ENCODE results near the gene EXOC3L4. TPM values are rescaled to one million over a fixed set of nuclear protein-coding genes. Genes with fewer than 3 reads are reported as not detected.

Gene EXOC3L4
- polyA plus RNA-seq, 1 donor (not counting 4 experiments of a cell fraction or from before 2014, with no cell fraction given), result not detected

GRCh38 chr14:103058164-103059055, 36.1 kb upstream of the EXOC3L4 start:
- Histone ChIP-seq H2AFZ (ENCODE audit: control insufficient read depth, low read length) (peak overlapping the region; percentile 91), H3K4me1 (ENCODE audit: control insufficient read depth, extremely low read depth, insufficient read depth, low read length) (peaks cover 15% of the 10 kb centered on the region), H3K27ac (ENCODE audit: control insufficient read depth, insufficient read depth, low read length) (peak overlapping the region; percentile 74), H4K20me1 (ENCODE audit: control insufficient read depth, extremely low read depth, insufficient read depth, low read length) (no peaks in the 10 kb centered on the region), H3K27me3 (ENCODE audit: control insufficient read depth, extremely low read depth, insufficient read depth, low read length) (no peaks in the 10 kb centered on the region), H3K4me3 (ENCODE audit: control insufficient read depth in 2 of 3, extremely low read depth in 1 of 3, insufficient read depth in 2 of 3, low read depth in 1 of 3, low read length in 3 of 3) (peak overlapping the region; percentile 84 to 96 (median 88)), H3K9me1 (ENCODE audit: control insufficient read depth, extremely low read depth, insufficient read depth, low read length) (peaks cover 3% of the 10 kb centered on the region), H3K36me3 (ENCODE audit: control insufficient read depth in 2 of 2, extremely low read depth in 1 of 2, insufficient read depth in 2 of 2, low read length in 2 of 2) (peaks cover 1 to 10% of the 10 kb centered on the region in 2 experiments), H3K9ac (ENCODE audit: control insufficient read depth, extremely low read depth, insufficient read depth, low read length) (peak overlapping the region; percentile 89), H3K4me2 (ENCODE audit: control insufficient read depth, extremely low read depth, insufficient read depth, low read depth, low read length) (peak overlapping the region; percentile 97), H3K9me3 (ENCODE audit: control insufficient read depth, low read depth, low read length) (no peaks in the 10 kb centered on the region), H3K79me2 (ENCODE audit: control insufficient read depth, insufficient read depth, low read length) (peaks cover 37% of the 10 kb centered on the region)
- no peak for DNase-seq (ENCODE audit: low read depth, low spot score)
- TF ChIP-seq, protein P1, sequence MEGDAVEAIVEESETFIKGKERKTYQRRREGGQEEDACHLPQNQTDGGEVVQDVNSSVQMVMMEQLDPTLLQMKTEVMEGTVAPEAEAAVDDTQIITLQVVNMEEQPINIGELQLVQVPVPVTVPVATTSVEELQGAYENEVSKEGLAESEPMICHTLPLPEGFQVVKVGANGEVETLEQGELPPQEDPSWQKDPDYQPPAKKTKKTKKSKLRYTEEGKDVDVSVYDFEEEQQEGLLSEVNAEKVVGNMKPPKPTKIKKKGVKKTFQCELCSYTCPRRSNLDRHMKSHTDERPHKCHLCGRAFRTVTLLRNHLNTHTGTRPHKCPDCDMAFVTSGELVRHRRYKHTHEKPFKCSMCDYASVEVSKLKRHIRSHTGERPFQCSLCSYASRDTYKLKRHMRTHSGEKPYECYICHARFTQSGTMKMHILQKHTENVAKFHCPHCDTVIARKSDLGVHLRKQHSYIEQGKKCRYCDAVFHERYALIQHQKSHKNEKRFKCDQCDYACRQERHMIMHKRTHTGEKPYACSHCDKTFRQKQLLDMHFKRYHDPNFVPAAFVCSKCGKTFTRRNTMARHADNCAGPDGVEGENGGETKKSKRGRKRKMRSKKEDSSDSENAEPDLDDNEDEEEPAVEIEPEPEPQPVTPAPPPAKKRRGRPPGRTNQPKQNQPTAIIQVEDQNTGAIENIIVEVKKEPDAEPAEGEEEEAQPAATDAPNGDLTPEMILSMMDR (optimal IDR thresholded peaks at IDR 0.05 in 1 of 3, IDR thresholded peaks at IDR 0.05 in 1 of 3, conservative IDR thresholded peaks at IDR 0.05 in 1 of 3; ENCODE audit: extremely low read depth in 1 of 3, insufficient read depth in 2 of 3, low read length in 3 of 3), result no peak
- no peak for TF ChIP-seq EZH2 (IDR thresholded peaks at IDR 0.05; ENCODE audit: low read length)
- dilution Hi-C loops (cut with MboI; ENCODE audit: extremely low pct_ligation_motif_present, low sequenced_read_pairs), result no loop called here
- no peak for FAIRE-seq

GRCh38 chr14:103059556-103059955, 35.0 kb upstream of the EXOC3L4 start:
- Histone ChIP-seq H3K4me2 (ENCODE audit: control insufficient read depth, extremely low read depth, insufficient read depth, low read depth, low read length) (no peak overlapping the region), H3K27ac (ENCODE audit: control insufficient read depth, insufficient read depth, low read length) (no peak overlapping the region), H3K9me3 (ENCODE audit: control insufficient read depth, low read depth, low read length) (no peaks in the 10 kb centered on the region), H3K79me2 (ENCODE audit: control insufficient read depth, insufficient read depth, low read length) (peaks cover 30% of the 10 kb centered on the region), H3K9me1 (ENCODE audit: control insufficient read depth, extremely low read depth, insufficient read depth, low read length) (peaks cover 3% of the 10 kb centered on the region), H3K9ac (ENCODE audit: control insufficient read depth, extremely low read depth, insufficient read depth, low read length) (no peak overlapping the region), H3K36me3 (ENCODE audit: control insufficient read depth in 2 of 2, extremely low read depth in 1 of 2, insufficient read depth in 2 of 2, low read length in 2 of 2) (peaks cover 1 to 10% of the 10 kb centered on the region in 2 experiments), H4K20me1 (ENCODE audit: control insufficient read depth, extremely low read depth, insufficient read depth, low read length) (no peaks in the 10 kb centered on the region), H3K4me3 (ENCODE audit: control insufficient read depth in 2 of 3, extremely low read depth in 1 of 3, insufficient read depth in 2 of 3, low read depth in 1 of 3, low read length in 3 of 3) (no peak overlapping the region), H3K4me1 (ENCODE audit: control insufficient read depth, extremely low read depth, insufficient read depth, low read length) (peaks cover 15% of the 10 kb centered on the region), H2AFZ (ENCODE audit: control insufficient read depth, low read length) (no peak overlapping the region), H3K27me3 (ENCODE audit: control insufficient read depth, extremely low read depth, insufficient read depth, low read length) (no peaks in the 10 kb centered on the region)
- FAIRE-seq (no peak), DNase-seq (ENCODE audit: low read depth, low spot score) (no peak)
- dilution Hi-C loops (cut with MboI; ENCODE audit: extremely low pct_ligation_motif_present, low sequenced_read_pairs), result no loop called here
- TF ChIP-seq, protein P1 (optimal IDR thresholded peaks at IDR 0.05 in 1 of 3, IDR thresholded peaks at IDR 0.05 in 1 of 3, conservative IDR thresholded peaks at IDR 0.05 in 1 of 3; ENCODE audit: extremely low read depth in 1 of 3, insufficient read depth in 2 of 3, low read length in 3 of 3), result no peak
- no peak for TF ChIP-seq EZH2 (IDR thresholded peaks at IDR 0.05; ENCODE audit: low read length)
